ENCODE results near the gene TNFRSF12A.
A peak's percentile ranks its signal among the peaks of the same experiment; 100 is the strongest.

The TNFRSF12A gene

GRCh38 chr16:3009568-3010390 lies 10.4 kb upstream of the TNFRSF12A start:
- Histone ChIP-seq H3K9me3 (ENCODE audit: control extremely low read depth in 1 of 5, control insufficient read depth in 4 of 5, insufficient read depth in 2 of 5, low read depth in 1 of 5, low read length in 4 of 5) (no peaks in the 10 kb centered on the region), H3K27ac (ENCODE audit: insufficient read depth in 1 of 2, low read depth in 1 of 2, low read length in 2 of 2, poor library complexity in 1 of 2, severe bottlenecking in 2 of 2) (no peak overlapping the region), H3K4me3 (ENCODE audit: control insufficient read depth in 1 of 7, extremely low read depth in 1 of 7, insufficient read depth in 4 of 7, low read depth in 2 of 7, low read length in 6 of 7) (no peak overlapping the region), H3K4me1 (ENCODE audit: control extremely low read depth in 1 of 4, control insufficient read depth in 4 of 4, insufficient read depth in 4 of 4, low read length in 3 of 4) (peaks cover 11 to 54% (median 51%) of the 10 kb centered on the region in 4 experiments), H3K27me3 (replicated peaks in 2 of 5; ENCODE audit: control insufficient read depth in 4 of 5, insufficient read depth in 5 of 5, low read length in 4 of 5) (peaks cover 0 to 4% (median 0%) of the 10 kb centered on the region in 5 experiments), H3K36me3 (ENCODE audit: control insufficient read depth in 4 of 4, insufficient read depth in 4 of 4, low read length in 3 of 4) (no peaks in the 10 kb centered on the region)
- POLR2A ChIA-PET = interaction anchor here (1.4 kb wide), 1 partner anchor 10 kb away, joined by 6 read pairs; the partner anchor contains the start of gene TNFRSF12A
- 98% methylated on average over 15 of the region's 21 CpGs for WGBS (ENCODE audit: insufficient coverage)
- CTCF ChIA-PET = interaction anchor here (0.6 to 3.4 kb wide), 6 partner anchors 10 to 86 kb away, joined by 3 to 22 read pairs (median 8); partner anchors contain the start of genes CLDN6, HCFC1R1, THOC6 and TNFRSF12A
- DNase-seq = no peak

GRCh38 chr16:3010510-3010909 lies 9.7 kb upstream of the TNFRSF12A start:
- WGBS (ENCODE audit: insufficient coverage) = 100% methylated on average over 6 of the region's 8 CpGs
- Histone ChIP-seq H3K27me3 (replicated peaks in 2 of 5; ENCODE audit: control insufficient read depth in 4 of 5, insufficient read depth in 5 of 5, low read length in 4 of 5) (peaks cover 0 to 4% (median 0%) of the 10 kb centered on the region in 5 experiments), H3K4me1 (ENCODE audit: control extremely low read depth in 1 of 4, control insufficient read depth in 4 of 4, insufficient read depth in 4 of 4, low read length in 3 of 4) (peaks cover 11 to 50% (median 47%) of the 10 kb centered on the region in 4 experiments), H3K27ac (ENCODE audit: insufficient read depth in 1 of 2, low read depth in 1 of 2, low read length in 2 of 2, poor library complexity in 1 of 2, severe bottlenecking in 2 of 2) (no peak overlapping the region), H3K36me3 (ENCODE audit: control insufficient read depth in 4 of 4, insufficient read depth in 4 of 4, low read length in 3 of 4) (no peaks in the 10 kb centered on the region), H3K4me3 (ENCODE audit: control insufficient read depth in 1 of 7, extremely low read depth in 1 of 7, insufficient read depth in 4 of 7, low read depth in 2 of 7, low read length in 6 of 7) (no peak overlapping the region), H3K9me3 (ENCODE audit: control extremely low read depth in 1 of 5, control insufficient read depth in 4 of 5, insufficient read depth in 2 of 5, low read depth in 1 of 5, low read length in 4 of 5) (no peaks in the 10 kb centered on the region)
- CTCF ChIA-PET = interaction anchor here (1.9 to 3.4 kb wide), 3 partner anchors 10 to 21 kb away, joined by 14 to 22 read pairs (median 16); partner anchors contain the start of genes CLDN6 and TNFRSF12A
- POLR2A ChIA-PET = interaction anchor here (1.4 kb wide), 1 partner anchor 9 kb away, joined by 6 read pairs; the partner anchor contains the start of gene TNFRSF12A
- no peak for DNase-seq

GRCh38 chr16:3012246-3012645 lies 7.9 kb upstream of the TNFRSF12A start:
- Histone ChIP-seq H3K27ac (ENCODE audit: insufficient read depth in 1 of 2, low read depth in 1 of 2, low read length in 2 of 2, poor library complexity in 1 of 2, severe bottlenecking in 2 of 2) (no peak overlapping the region), H3K27me3 (replicated peaks in 2 of 5; ENCODE audit: control insufficient read depth in 4 of 5, insufficient read depth in 5 of 5, low read length in 4 of 5) (peaks cover 0 to 4% (median 0%) of the 10 kb centered on the region in 5 experiments), H3K9me3 (ENCODE audit: control extremely low read depth in 1 of 5, control insufficient read depth in 4 of 5, insufficient read depth in 2 of 5, low read depth in 1 of 5, low read length in 4 of 5) (no peaks in the 10 kb centered on the region), H3K4me3 (ENCODE audit: control insufficient read depth in 1 of 7, extremely low read depth in 1 of 7, insufficient read depth in 4 of 7, low read depth in 2 of 7, low read length in 6 of 7) (peak overlapping the region in 3 of 7 experiments; percentile 5 to 38 (median 8)), H3K36me3 (ENCODE audit: control insufficient read depth in 4 of 4, insufficient read depth in 4 of 4, low read length in 3 of 4) (no peaks in the 10 kb centered on the region), H3K4me1 (ENCODE audit: control extremely low read depth in 1 of 4, control insufficient read depth in 4 of 4, insufficient read depth in 4 of 4, low read length in 3 of 4) (peaks cover 3 to 34% (median 30%) of the 10 kb centered on the region in 4 experiments)
- 73% methylated on average over 18 of the region's 19 CpGs for WGBS (ENCODE audit: insufficient coverage)
- no peak for DNase-seq
- CTCF ChIA-PET = interaction anchor here (1.7 to 3.4 kb wide), 3 partner anchors 8 to 22 kb away, joined by 6 to 22 read pairs (median 6); partner anchors contain the start of genes CLDN6 and TNFRSF12A
- POLR2A ChIA-PET = interaction anchor here (0.6 kb wide), 1 partner anchor 38 kb away, joined by 3 read pairs; no protein-coding TSS in a partner anchor

- DNase-seq = no peak
- ChIA-PET CTCF (interaction anchor here (1.7 to 1.8 kb wide), 2 partner anchors 15 to 21 kb away, joined by 6 read pairs; no protein-coding TSS in a partner anchor), POLR2A (no interaction called here)
- no peaks in the 10 kb centered on the region for H3K9me3 ChIP-seq (ENCODE audit: control extremely low read depth in 1 of 5, control insufficient read depth in 4 of 5, insufficient read depth in 2 of 5, low read depth in 1 of 5, low read length in 4 of 5)
- WGBS (ENCODE audit: insufficient coverage) = 83% methylated on average over 21 of the region's 27 CpGs
- H3K36me3 ChIP-seq (ENCODE audit: control insufficient read depth in 4 of 4, insufficient read depth in 4 of 4, low read length in 3 of 4) = no peaks in the 10 kb centered on the region
- peaks cover 0 to 4% (median 0%) of the 10 kb centered on the region in 5 experiments for H3K27me3 ChIP-seq (replicated peaks in 2 of 5; ENCODE audit: control insufficient read depth in 4 of 5, insufficient read depth in 5 of 5, low read length in 4 of 5)
- peaks cover 2 to 28% (median 25%) of the 10 kb centered on the region in 4 experiments for H3K4me1 ChIP-seq (ENCODE audit: control extremely low read depth in 1 of 4, control insufficient read depth in 4 of 4, insufficient read depth in 4 of 4, low read length in 3 of 4)
- H3K27ac ChIP-seq (ENCODE audit: insufficient read depth in 1 of 2, low read depth in 1 of 2, low read length in 2 of 2, poor library complexity in 1 of 2, severe bottlenecking in 2 of 2) = no peak within 1 kb of the TSS
- H3K4me3 ChIP-seq (ENCODE audit: control insufficient read depth in 1 of 7, extremely low read depth in 1 of 7, insufficient read depth in 4 of 7, low read depth in 2 of 7, low read length in 6 of 7) = peak within 1 kb of the TSS in 3 of 7 experiments; percentile 5 to 38 (median 8)
Measured at GRCh38 chr16:3012828-3013420, 7.2 kb upstream of the TNFRSF12A start, which contains the start of gene CLDN9. TSS of gene CLDN9 (plus strand) at chr16:3012923. CDS start at chr16:3013363, 440 bp downstream.

GRCh38 chr16:3013491-3013951 lies 6.6 kb upstream of the TNFRSF12A start:
- CTCF ChIA-PET = interaction anchor here (1.0 to 2.1 kb wide), 3 partner anchors 9 to 15 kb away, joined by 4 to 15 read pairs (median 6); no protein-coding TSS in a partner anchor
- H3K27me3 ChIP-seq (replicated peaks in 2 of 5; ENCODE audit: control insufficient read depth in 4 of 5, insufficient read depth in 5 of 5, low read length in 4 of 5) = peaks cover 0 to 4% (median 0%) of the 10 kb centered on the region in 5 experiments
- H3K27ac ChIP-seq (ENCODE audit: insufficient read depth in 1 of 2, low read depth in 1 of 2, low read length in 2 of 2, poor library complexity in 1 of 2, severe bottlenecking in 2 of 2) = no peak overlapping the region
- no peaks in the 10 kb centered on the region for H3K36me3 ChIP-seq (ENCODE audit: control insufficient read depth in 4 of 4, insufficient read depth in 4 of 4, low read length in 3 of 4)
- peaks cover under 1 to 28% (median 25%) of the 10 kb centered on the region in 4 experiments for H3K4me1 ChIP-seq (ENCODE audit: control extremely low read depth in 1 of 4, control insufficient read depth in 4 of 4, insufficient read depth in 4 of 4, low read length in 3 of 4)
- no peaks in the 10 kb centered on the region for H3K9me3 ChIP-seq (ENCODE audit: control extremely low read depth in 1 of 5, control insufficient read depth in 4 of 5, insufficient read depth in 2 of 5, low read depth in 1 of 5, low read length in 4 of 5)
- no peak overlapping the region for H3K4me3 ChIP-seq (ENCODE audit: control insufficient read depth in 1 of 7, extremely low read depth in 1 of 7, insufficient read depth in 4 of 7, low read depth in 2 of 7, low read length in 6 of 7)
- WGBS (ENCODE audit: insufficient coverage) = 93% methylated on average over 26 of the region's 27 CpGs
- DNase-seq = no peak
- POLR2A ChIA-PET = no interaction called here

- DNase-seq = no peak
- Histone ChIP-seq H3K36me3 (ENCODE audit: control insufficient read depth in 4 of 4, insufficient read depth in 4 of 4, low read length in 3 of 4) (no peaks in the 10 kb centered on the region), H3K27me3 (replicated peaks in 2 of 5; ENCODE audit: control insufficient read depth in 4 of 5, insufficient read depth in 5 of 5, low read length in 4 of 5) (peaks cover 0 to 4% (median 0%) of the 10 kb centered on the region in 5 experiments), H3K9me3 (ENCODE audit: control extremely low read depth in 1 of 5, control insufficient read depth in 4 of 5, insufficient read depth in 2 of 5, low read depth in 1 of 5, low read length in 4 of 5) (no peaks in the 10 kb centered on the region), H3K4me3 (ENCODE audit: control insufficient read depth in 1 of 7, extremely low read depth in 1 of 7, insufficient read depth in 4 of 7, low read depth in 2 of 7, low read length in 6 of 7) (no peak overlapping the region), H3K4me1 (ENCODE audit: control extremely low read depth in 1 of 4, control insufficient read depth in 4 of 4, insufficient read depth in 4 of 4, low read length in 3 of 4) (peaks cover 0 to 27% (median 22%) of the 10 kb centered on the region in 4 experiments), H3K27ac (ENCODE audit: insufficient read depth in 1 of 2, low read depth in 1 of 2, low read length in 2 of 2, poor library complexity in 1 of 2, severe bottlenecking in 2 of 2) (no peak overlapping the region)
- 89% methylated on average over 8 of the region's 12 CpGs for WGBS (ENCODE audit: insufficient coverage)
- ChIA-PET POLR2A (no interaction called here), CTCF (interaction anchor here (1.0 to 2.1 kb wide), 2 partner anchors 9 to 15 kb away, joined by 4 to 15 read pairs; no protein-coding TSS in a partner anchor)
Measured at GRCh38 chr16:3013998-3014690, 6.0 kb upstream of the TNFRSF12A start.
